WTC11 (cell line): ENCODE results near the gene ATP2A3. TPM values are rescaled to one million over a fixed set of nuclear protein-coding genes. Genes with fewer than 3 reads are reported as not detected.

ENCODE experiments used
- ATAC-seq: fragments of 200-7000 bp; cut with Tn5 transposase; 2 replicates; pipeline ENCODE4 v1.10.0; 2021; ENCODE audit warnings: mild to moderate bottlenecking, moderate library complexity
- CTCF ChIA-PET: fragments of 300-600 bp; sonication (Branson Sonifier 250); formaldehyde crosslinking; loops from one replicate; lab custom pipeline; 2021; ENCODE audit warnings: antibody characterized with exemption; lab: Charles Lee
- POLR2A ChIA-PET: fragments of 350-600 bp; sonication (Branson Sonifier 250); formaldehyde crosslinking; loops from one replicate; lab custom pipeline; 2021; ENCODE audit warnings: antibody characterized with exemption; lab: Charles Lee
- DNase-seq: peaks from one replicate; pipeline ENCODE4 v3.0.0; 2021; ENCODE audit warnings: low spot score
- H3K27ac Mint-ChIP-seq: 2 replicates; pipeline ENCODE4 v1.8.0; 2021; ENCODE audit warnings: mixed read lengths
- H3K27me3 Mint-ChIP-seq: 2 replicates; pipeline ENCODE4 v1.8.0; 2021; ENCODE audit warnings: low read depth, mild to moderate bottlenecking, moderate library complexity, mixed read lengths
- H3K36me3 Mint-ChIP-seq: 2 replicates; pipeline ENCODE4 v1.8.0; 2021; ENCODE audit warnings: mixed read lengths
- H3K4me1 Mint-ChIP-seq: 2 replicates; pipeline ENCODE4 v1.8.0; 2022; ENCODE audit warnings: mixed read lengths
- H3K4me3 Mint-ChIP-seq: 2 replicates; pipeline ENCODE4 v1.8.0; 2021; ENCODE audit warnings: mild to moderate bottlenecking, moderate library complexity, mixed read lengths
- H3K9me3 Mint-ChIP-seq: 2 replicates; pipeline ENCODE4 v1.8.0; 2021; ENCODE audit warnings: mixed read lengths
- CREB1 ChIP-seq: sonication (generic); formaldehyde crosslinking; IDR thresholded peaks from 2 replicates; pipeline ENCODE4 v1.8.0; 2023; ENCODE audit warnings: mild to moderate bottlenecking, missing genetic modification reagents
- JUN ChIP-seq: sonication (generic); formaldehyde crosslinking; IDR thresholded peaks from 2 replicates; pipeline ENCODE4 v1.8.0; 2023; ENCODE audit warnings: mild to moderate bottlenecking, missing genetic modification reagents
- MYBL2 ChIP-seq: sonication (generic); formaldehyde crosslinking; IDR thresholded peaks from 2 replicates; pipeline ENCODE4 v1.8.1; 2023; ENCODE audit warnings: mild to moderate bottlenecking, moderate library complexity, missing genetic modification reagents
- NR1H2 ChIP-seq: sonication (generic); formaldehyde crosslinking; IDR thresholded peaks from 2 replicates; pipeline ENCODE4 v1.9.0; 2021; ENCODE audit warnings: mild to moderate bottlenecking, moderate library complexity, missing genetic modification reagents
- PRRX2 ChIP-seq: fragments of 250-450 bp; sonication (Bioruptor Pico); IDR thresholded peaks from 2 replicates; pipeline ENCODE4 v1.8.0; 2021; ENCODE audit warnings: mild to moderate bottlenecking
- RELA ChIP-seq: sonication (generic); formaldehyde crosslinking; IDR thresholded peaks from 2 replicates; pipeline ENCODE4 v1.8.1; 2022; ENCODE audit warnings: missing genetic modification reagents, mild to moderate bottlenecking, borderline replicate concordance
- TEAD1 ChIP-seq: sonication (generic); formaldehyde crosslinking; IDR thresholded peaks from 2 replicates; pipeline ENCODE4 v1.8.0; 2022; ENCODE audit warnings: mild to moderate bottlenecking, missing genetic modification reagents
- TEAD4 ChIP-seq: sonication (generic); formaldehyde crosslinking; IDR thresholded peaks from 2 replicates; pipeline ENCODE4 v1.8.0; 2022; ENCODE audit warnings: mild to moderate bottlenecking, missing genetic modification reagents
- ZBTB21 ChIP-seq: sonication (generic); formaldehyde crosslinking; IDR thresholded peaks from 2 replicates; pipeline ENCODE4 v1.8.1; 2023; ENCODE audit warnings: mild to moderate bottlenecking, missing genetic modification reagents, borderline replicate concordance
- ZNF416 ChIP-seq: fragments of 250-450 bp; sonication (Bioruptor Pico); IDR thresholded peaks from 2 replicates; pipeline ENCODE4 v1.9.0; 2021; ENCODE audit warnings: mild to moderate bottlenecking, inconsistent platforms
- total RNA-seq: library from RNA; stranded (reverse); gene quantifications from 3 replicates; pipeline ENCODE4 v1.2.3, GENCODE V29; 2021
- TF ChIP-seq, protein P1 (sequence below): sonication (generic); formaldehyde crosslinking; IDR thresholded peaks from 2 replicates; pipeline ENCODE4 v1.8.1; 2023; ENCODE audit warnings: mild to moderate bottlenecking, missing genetic modification reagents, moderate library complexity
- TF ChIP-seq, protein P2 (sequence below): fragments of 250-450 bp; sonication (Bioruptor Pico); IDR thresholded peaks from 2 replicates; pipeline ENCODE4 v1.9.0; 2021; ENCODE audit warnings: moderate library complexity, mild to moderate bottlenecking, inconsistent platforms, borderline replicate concordance
- TF ChIP-seq, protein P3 (sequence below): sonication (generic); formaldehyde crosslinking; IDR thresholded peaks from 2 replicates; pipeline ENCODE4 v1.8.1; 2022; ENCODE audit warnings: low read depth, missing genetic modification reagents, borderline replicate concordance
- TF ChIP-seq, protein P4 (sequence below): sonication (generic); formaldehyde crosslinking; conservative IDR thresholded peaks from 2 replicates; pipeline ENCODE4 v1.8.1; 2022; ENCODE audit warnings: mild to moderate bottlenecking, missing genetic modification reagents
- TF ChIP-seq, protein P5 (sequence below): fragments of 250-450 bp; sonication (Bioruptor Pico); conservative IDR thresholded peaks from 2 replicates; pipeline ENCODE4 v1.9.0; 2021; ENCODE audit warnings: mild to moderate bottlenecking
- TF ChIP-seq, protein P6 (sequence below): sonication (generic); formaldehyde crosslinking; IDR thresholded peaks from 2 replicates; pipeline ENCODE4 v1.8.1; 2023; ENCODE audit warnings: mild to moderate bottlenecking, missing genetic modification reagents
- TF ChIP-seq, protein P7 (sequence below): sonication (generic); formaldehyde crosslinking; IDR thresholded peaks from 2 replicates; pipeline ENCODE4 v1.8.0; 2023; ENCODE audit warnings: mild to moderate bottlenecking, missing genetic modification reagents

ATP2A3 gene
- total RNA-seq, 1 experiment from 2014 or later = 37.8 TPM

DNA sequence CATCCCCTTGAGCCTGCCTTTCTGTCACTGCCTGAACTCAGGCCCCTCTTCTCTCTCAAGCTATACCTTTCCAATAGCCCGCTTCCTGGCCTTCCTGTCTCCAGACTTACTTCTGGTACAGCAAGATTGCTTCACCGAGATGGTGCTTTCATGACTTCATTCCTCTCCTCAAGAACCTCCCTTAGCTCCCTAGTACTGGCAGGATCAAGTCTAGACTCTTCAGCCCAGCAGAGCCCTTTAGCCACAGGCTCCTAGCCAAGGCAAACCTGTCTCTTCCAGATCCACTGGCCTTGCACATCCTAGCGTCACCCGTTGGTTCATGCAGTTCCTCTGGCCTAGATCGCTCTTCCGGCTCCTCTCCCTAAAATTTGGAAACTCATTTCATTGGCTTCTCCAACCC, 6.4 kb upstream of the ATP2A3 start:
- CTCF ChIA-PET = interaction anchor here (0.7 kb wide), 1 partner anchor 34 kb away, joined by 3 read pairs; no protein-coding TSS in a partner anchor
- no peak for TF ChIP-seq JUN (CRISPR knock-in tag)

DNA sequence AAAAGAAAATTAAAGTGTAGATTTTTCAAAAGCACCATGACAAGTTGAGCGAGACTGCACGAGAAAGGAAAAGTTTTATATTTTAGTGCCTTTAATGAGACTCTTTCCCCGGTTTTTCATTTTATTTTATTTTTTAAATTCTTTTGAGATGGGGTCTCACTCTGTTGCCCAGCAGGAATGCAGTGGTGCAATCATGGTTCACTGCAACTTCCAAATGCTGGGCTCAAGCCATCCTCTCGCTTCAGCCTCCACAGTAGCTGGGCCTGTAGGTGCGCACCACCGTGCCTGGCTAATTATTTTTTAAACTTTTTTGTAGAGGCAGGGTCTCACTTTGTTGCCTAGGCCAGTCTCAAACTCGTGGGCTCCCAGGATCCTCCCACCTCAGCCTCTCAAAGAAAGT, 5.7 kb upstream of the ATP2A3 start:
- ChIA-PET CTCF (interaction anchor here (0.7 kb wide), 1 partner anchor 34 kb away, joined by 3 read pairs; no protein-coding TSS in a partner anchor), POLR2A (no interaction called here)
- no peak overlapping the region for H3K27ac Mint-ChIP-seq
- no peak for ATAC-seq
- H3K9me3 Mint-ChIP-seq = peaks cover 4% of the 10 kb centered on the region
- peaks cover 3% of the 10 kb centered on the region for H3K36me3 Mint-ChIP-seq
- peaks cover 19% of the 10 kb centered on the region for H3K4me1 Mint-ChIP-seq
- TF ChIP-seq JUN (CRISPR knock-in tag) = no peak
- no peak for TF ChIP-seq ZBTB21 (CRISPR knock-in tag)
- TF ChIP-seq NR1H2 (CRISPR knock-in tag) = no peak
- TF ChIP-seq, protein P1, sequence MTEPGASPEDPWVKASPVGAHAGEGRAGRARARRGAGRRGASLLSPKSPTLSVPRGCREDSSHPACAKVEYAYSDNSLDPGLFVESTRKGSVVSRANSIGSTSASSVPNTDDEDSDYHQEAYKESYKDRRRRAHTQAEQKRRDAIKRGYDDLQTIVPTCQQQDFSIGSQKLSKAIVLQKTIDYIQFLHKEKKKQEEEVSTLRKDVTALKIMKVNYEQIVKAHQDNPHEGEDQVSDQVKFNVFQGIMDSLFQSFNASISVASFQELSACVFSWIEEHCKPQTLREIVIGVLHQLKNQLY (CRISPR knock-in tag) = no peak
- no peak for DNase-seq
- no peaks in the 10 kb centered on the region for H3K27me3 Mint-ChIP-seq
- H3K4me3 Mint-ChIP-seq = no peak overlapping the region

More for the DNA sequence above, 6.4 kb upstream of the ATP2A3 start:
- peaks cover 14% of the 10 kb centered on the region for H3K4me1 Mint-ChIP-seq
- H3K9me3 Mint-ChIP-seq = peaks cover 6% of the 10 kb centered on the region
- ATAC-seq (no peak), DNase-seq (no peak)
- H3K27ac Mint-ChIP-seq = 0 out of 2 replicates have a peak overlapping the region, but pooled peaks have one; percentile 40
- no peak overlapping the region for H3K4me3 Mint-ChIP-seq
- no peaks in the 10 kb centered on the region for H3K27me3 Mint-ChIP-seq
- H3K36me3 Mint-ChIP-seq = peaks cover 4% of the 10 kb centered on the region
- POLR2A ChIA-PET = no interaction called here

DNA sequence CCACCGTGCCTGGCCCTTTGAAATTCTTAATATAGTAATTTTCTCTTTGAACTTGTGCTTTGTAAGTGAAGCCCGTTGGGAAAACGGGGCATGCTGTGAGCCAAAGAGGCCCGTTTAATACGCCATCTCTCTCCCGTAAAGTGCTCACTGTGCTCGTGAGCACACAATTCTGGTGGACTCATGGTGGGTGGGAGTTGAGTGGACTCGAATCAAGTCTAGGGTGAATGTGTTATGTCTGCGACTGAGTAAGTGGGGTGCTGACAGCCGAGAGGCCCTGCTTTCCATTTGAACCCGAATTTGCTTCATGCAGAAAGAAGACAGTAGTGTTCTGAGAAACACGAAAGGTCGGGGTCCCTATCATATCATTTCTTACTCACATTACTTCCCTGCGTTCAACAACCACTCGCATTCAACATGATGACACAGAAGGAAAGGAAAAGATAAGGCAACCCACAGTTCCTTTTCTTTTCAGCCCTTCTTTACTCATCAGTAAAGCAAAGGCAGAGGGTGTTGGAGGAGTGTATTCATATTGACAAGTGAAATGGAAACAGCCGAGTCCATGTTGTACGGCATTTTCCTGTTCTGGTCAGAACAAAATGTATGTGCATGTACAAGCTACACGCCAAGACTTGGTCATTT, 4.8 kb upstream of the ATP2A3 start:
- H3K4me3 Mint-ChIP-seq = no peak overlapping the region
- no peak for DNase-seq
- POLR2A ChIA-PET = no interaction called here
- CTCF ChIA-PET = no interaction called here
- no peaks in the 10 kb centered on the region for H3K9me3 Mint-ChIP-seq
- H3K27ac Mint-ChIP-seq = peak overlapping the region; percentile 40; the same call in 1 of the 2 replicates
- no peak for ATAC-seq
- no peaks in the 10 kb centered on the region for H3K27me3 Mint-ChIP-seq
- no peaks in the 10 kb centered on the region for H3K36me3 Mint-ChIP-seq
- TF ChIP-seq ZBTB21 (CRISPR knock-in tag) (no peak), ZNF416 (CRISPR knock-in tag) (no peak), RELA (no peak), PRRX2 (CRISPR knock-in tag) (no peak), TEAD1 (CRISPR knock-in tag) (no peak), MYBL2 (CRISPR knock-in tag) (no peak), CREB1 (no peak), TEAD4 (CRISPR knock-in tag) (no peak)
- TF ChIP-seq, protein P2, sequence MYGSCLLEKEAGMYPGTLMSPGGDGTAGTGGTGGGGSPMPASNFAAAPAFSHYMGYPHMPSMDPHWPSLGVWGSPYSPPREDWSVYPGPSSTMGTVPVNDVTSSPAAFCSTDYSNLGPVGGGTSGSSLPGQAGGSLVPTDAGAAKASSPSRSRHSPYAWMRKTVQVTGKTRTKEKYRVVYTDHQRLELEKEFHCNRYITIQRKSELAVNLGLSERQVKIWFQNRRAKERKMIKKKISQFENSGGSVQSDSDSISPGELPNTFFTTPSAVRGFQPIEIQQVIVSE (CRISPR knock-in tag) = no peak
- TF ChIP-seq, protein P3, sequence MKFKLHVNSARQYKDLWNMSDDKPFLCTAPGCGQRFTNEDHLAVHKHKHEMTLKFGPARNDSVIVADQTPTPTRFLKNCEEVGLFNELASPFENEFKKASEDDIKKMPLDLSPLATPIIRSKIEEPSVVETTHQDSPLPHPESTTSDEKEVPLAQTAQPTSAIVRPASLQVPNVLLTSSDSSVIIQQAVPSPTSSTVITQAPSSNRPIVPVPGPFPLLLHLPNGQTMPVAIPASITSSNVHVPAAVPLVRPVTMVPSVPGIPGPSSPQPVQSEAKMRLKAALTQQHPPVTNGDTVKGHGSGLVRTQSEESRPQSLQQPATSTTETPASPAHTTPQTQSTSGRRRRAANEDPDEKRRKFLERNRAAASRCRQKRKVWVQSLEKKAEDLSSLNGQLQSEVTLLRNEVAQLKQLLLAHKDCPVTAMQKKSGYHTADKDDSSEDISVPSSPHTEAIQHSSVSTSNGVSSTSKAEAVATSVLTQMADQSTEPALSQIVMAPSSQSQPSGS (CRISPR knock-in tag) = no peak
- TF ChIP-seq, protein P4, sequence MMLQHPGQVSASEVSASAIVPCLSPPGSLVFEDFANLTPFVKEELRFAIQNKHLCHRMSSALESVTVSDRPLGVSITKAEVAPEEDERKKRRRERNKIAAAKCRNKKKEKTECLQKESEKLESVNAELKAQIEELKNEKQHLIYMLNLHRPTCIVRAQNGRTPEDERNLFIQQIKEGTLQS = no peak
- TF ChIP-seq, protein P5, sequence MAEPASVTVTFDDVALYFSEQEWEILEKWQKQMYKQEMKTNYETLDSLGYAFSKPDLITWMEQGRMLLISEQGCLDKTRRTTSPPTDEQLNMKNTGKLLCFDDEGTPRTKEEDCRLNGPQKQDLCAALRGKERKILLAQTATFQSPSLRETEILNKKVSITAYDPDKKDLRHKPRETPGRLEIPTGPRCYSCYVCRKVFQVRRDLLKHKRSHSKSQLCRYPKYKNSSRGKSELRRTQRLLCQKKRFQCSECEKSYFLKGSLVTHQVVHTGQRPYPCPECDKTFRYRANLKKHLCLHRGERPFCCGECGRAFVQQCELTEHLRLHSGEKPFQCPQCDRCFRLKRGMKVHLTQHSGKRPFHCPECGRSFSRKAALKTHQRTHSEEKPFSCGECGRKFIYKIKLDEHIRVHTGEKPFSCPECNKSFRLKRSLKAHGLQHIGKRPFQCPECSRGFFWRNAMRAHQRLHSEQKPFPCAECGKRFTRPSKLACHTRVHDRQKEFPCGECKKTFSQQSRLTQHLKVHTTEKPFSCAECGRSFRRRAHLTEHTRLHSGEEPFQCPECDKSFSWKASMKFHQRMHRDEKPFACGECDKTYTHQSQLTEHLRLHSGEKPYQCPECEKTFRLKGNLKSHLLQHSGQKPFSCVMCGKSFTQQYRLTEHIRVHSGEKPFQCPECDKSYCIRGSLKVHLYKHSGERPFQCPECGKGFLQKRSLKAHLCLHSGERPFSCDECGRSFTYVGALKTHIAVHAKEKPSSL = no peak
- TF ChIP-seq, protein P6, sequence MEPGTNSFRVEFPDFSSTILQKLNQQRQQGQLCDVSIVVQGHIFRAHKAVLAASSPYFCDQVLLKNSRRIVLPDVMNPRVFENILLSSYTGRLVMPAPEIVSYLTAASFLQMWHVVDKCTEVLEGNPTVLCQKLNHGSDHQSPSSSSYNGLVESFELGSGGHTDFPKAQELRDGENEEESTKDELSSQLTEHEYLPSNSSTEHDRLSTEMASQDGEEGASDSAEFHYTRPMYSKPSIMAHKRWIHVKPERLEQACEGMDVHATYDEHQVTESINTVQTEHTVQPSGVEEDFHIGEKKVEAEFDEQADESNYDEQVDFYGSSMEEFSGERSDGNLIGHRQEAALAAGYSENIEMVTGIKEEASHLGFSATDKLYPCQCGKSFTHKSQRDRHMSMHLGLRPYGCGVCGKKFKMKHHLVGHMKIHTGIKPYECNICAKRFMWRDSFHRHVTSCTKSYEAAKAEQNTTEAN (CRISPR knock-in tag) = no peak
- TF ChIP-seq, protein P7, sequence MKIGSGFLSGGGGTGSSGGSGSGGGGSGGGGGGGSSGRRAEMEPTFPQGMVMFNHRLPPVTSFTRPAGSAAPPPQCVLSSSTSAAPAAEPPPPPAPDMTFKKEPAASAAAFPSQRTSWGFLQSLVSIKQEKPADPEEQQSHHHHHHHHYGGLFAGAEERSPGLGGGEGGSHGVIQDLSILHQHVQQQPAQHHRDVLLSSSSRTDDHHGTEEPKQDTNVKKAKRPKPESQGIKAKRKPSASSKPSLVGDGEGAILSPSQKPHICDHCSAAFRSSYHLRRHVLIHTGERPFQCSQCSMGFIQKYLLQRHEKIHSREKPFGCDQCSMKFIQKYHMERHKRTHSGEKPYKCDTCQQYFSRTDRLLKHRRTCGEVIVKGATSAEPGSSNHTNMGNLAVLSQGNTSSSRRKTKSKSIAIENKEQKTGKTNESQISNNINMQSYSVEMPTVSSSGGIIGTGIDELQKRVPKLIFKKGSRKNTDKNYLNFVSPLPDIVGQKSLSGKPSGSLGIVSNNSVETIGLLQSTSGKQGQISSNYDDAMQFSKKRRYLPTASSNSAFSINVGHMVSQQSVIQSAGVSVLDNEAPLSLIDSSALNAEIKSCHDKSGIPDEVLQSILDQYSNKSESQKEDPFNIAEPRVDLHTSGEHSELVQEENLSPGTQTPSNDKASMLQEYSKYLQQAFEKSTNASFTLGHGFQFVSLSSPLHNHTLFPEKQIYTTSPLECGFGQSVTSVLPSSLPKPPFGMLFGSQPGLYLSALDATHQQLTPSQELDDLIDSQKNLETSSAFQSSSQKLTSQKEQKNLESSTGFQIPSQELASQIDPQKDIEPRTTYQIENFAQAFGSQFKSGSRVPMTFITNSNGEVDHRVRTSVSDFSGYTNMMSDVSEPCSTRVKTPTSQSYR (CRISPR knock-in tag) = no peak
- H3K4me1 Mint-ChIP-seq = peaks cover 19% of the 10 kb centered on the region
